Measurements from ENCODE around the gene B3GNT7. TPM values are rescaled to one million over a fixed set of nuclear protein-coding genes. Genes with fewer than 3 reads are reported as not detected.
A peak's percentile ranks its signal among the peaks of the same experiment; 100 is the strongest.

Gene B3GNT7
- total RNA-seq, 1 experiment from 2014 or later: 6.1 TPM

GRCh38 chr2:231394211-231395141 is 1.0 kb upstream of the B3GNT7 start:
- ATAC-seq (peak; percentile 29; the same call in 1 of the 2 replicates), DNase-seq (ENCODE audit: low read depth, low spot score) (no peak)
- Histone ChIP-seq H3K9ac (ENCODE audit: low read length) (peak overlapping the region; percentile 61), H3K4me1 (ENCODE audit: control insufficient read depth in 1 of 2, insufficient read depth in 2 of 2, low read length in 2 of 2) (peaks cover 10 to 26% of the 10 kb centered on the region in 2 experiments), H3K9me2 (ENCODE audit: insufficient read depth) (no peaks in the 10 kb centered on the region), H3K27me3 (ENCODE audit: insufficient read depth, low read length) (no peaks in the 10 kb centered on the region), H3K9me3 (ENCODE audit: control insufficient read depth in 1 of 2, insufficient read depth in 1 of 2, low read depth in 1 of 2, low read length in 2 of 2) (no peaks in the 10 kb centered on the region), H4K20me1 (ENCODE audit: insufficient read depth) (no peaks in the 10 kb centered on the region), H3K27ac (ENCODE audit: low read depth, low read length) (no peak overlapping the region; the same call in 1 of the 2 replicates), H2AFZ (ENCODE audit: low read depth, low read length, poor library complexity, severe bottlenecking) (no peak overlapping the region), H3K36me3 (ENCODE audit: control insufficient read depth in 1 of 2, insufficient read depth in 2 of 2, low read length in 2 of 2) (no peaks in the 10 kb centered on the region), H3K4me2 (ENCODE audit: low read length) (peak overlapping the region; percentile 93), H3K79me2 (ENCODE audit: insufficient read depth, low read length) (no peaks in the 10 kb centered on the region), H3K4me3 (replicated peaks in 1 of 2; ENCODE audit: low read depth in 1 of 2, low read length in 2 of 2) (peak overlapping the region; percentile 52 to 62)
- ChIA-PET RAD21 (ENCODE audit: low non-redundant PET in 1 of 2, low total read pairs in 2 of 2, uncharacterized antibody in 2 of 2, unreplicated experiment in 2 of 2) (interaction anchor here in 1 of 2 experiments (0.6 kb wide), 1 partner anchor 1252 kb away, joined by 3 read pairs; no protein-coding TSS in a partner anchor), CTCF (interaction anchor here (1.6 kb wide), 1 partner anchor 11 kb away, joined by 4 read pairs; no protein-coding TSS in a partner anchor), POLR2A (no interaction called here)
- BruUV-seq (replicated peaks): no TSS peak
- intact Hi-C loops (cut with micrococcal nuclease): no loop called here
- TF ChIP-seq SRF (IDR thresholded peaks at IDR 0.05; ENCODE audit: low read depth) (no peak), TCF7L2 (IDR thresholded peaks at IDR 0.05; ENCODE audit: borderline replicate concordance, extremely low read depth, insufficient read depth, insufficient read length) (no peak), RAD21 (IDR thresholded peaks at IDR 0.05; ENCODE audit: low read depth) (peak; percentile 28; the same call in 1 of the 2 replicates), SIN3A (IDR thresholded peaks at IDR 0.05; ENCODE audit: low read depth) (no peak), ZBTB33 (IDR thresholded peaks at IDR 0.05; ENCODE audit: extremely low read depth, insufficient replicate concordance, low read length) (no peak), MAX (IDR thresholded peaks at IDR 0.05) (no peak), SP1 (IDR thresholded peaks at IDR 0.05; ENCODE audit: low read depth) (no peak), CEBPB (IDR thresholded peaks at IDR 0.05; ENCODE audit: low read depth) (no peak), YY1 (IDR thresholded peaks at IDR 0.05; ENCODE audit: extremely low read depth, insufficient replicate concordance, low read depth, low read length) (no peak), REST (IDR thresholded peaks at IDR 0.05; ENCODE audit: low read depth) (no peak), FOSL1 (IDR thresholded peaks at IDR 0.05; ENCODE audit: low read depth) (no peak), POLR2A (IDR thresholded peaks at IDR 0.05; ENCODE audit: borderline replicate concordance, extremely low read depth, insufficient read depth, insufficient read length) (no peak), CTCF (IDR thresholded peaks at IDR 0.05 in 2 of 3, conservative IDR thresholded peaks at IDR 0.05 in 1 of 3; ENCODE audit: borderline replicate concordance in 1 of 3, insufficient read depth in 1 of 3, low read depth in 2 of 3, low read length in 2 of 3) (peak; percentile 20 to 51 (median 42); a peak in 4 of 6 replicates)
